Stimulated activated CD8-positive, alpha-beta memory T cell treated with anti-CD3 and anti-CD28 coated beads, Interleukin-4, amount 100 ng/mL, for 4 hours (primary cell): ENCODE measurements around the gene CDH2.

Experiments used
- DNase-seq, 2 donors: peaks; one replicate each; pipeline ENCODE4 v3.0.0-alpha.2; 2020; ENCODE audit warnings: low read depth in 2 of 2, low spot score in 1 of 2

Gene CDH2

DNA sequence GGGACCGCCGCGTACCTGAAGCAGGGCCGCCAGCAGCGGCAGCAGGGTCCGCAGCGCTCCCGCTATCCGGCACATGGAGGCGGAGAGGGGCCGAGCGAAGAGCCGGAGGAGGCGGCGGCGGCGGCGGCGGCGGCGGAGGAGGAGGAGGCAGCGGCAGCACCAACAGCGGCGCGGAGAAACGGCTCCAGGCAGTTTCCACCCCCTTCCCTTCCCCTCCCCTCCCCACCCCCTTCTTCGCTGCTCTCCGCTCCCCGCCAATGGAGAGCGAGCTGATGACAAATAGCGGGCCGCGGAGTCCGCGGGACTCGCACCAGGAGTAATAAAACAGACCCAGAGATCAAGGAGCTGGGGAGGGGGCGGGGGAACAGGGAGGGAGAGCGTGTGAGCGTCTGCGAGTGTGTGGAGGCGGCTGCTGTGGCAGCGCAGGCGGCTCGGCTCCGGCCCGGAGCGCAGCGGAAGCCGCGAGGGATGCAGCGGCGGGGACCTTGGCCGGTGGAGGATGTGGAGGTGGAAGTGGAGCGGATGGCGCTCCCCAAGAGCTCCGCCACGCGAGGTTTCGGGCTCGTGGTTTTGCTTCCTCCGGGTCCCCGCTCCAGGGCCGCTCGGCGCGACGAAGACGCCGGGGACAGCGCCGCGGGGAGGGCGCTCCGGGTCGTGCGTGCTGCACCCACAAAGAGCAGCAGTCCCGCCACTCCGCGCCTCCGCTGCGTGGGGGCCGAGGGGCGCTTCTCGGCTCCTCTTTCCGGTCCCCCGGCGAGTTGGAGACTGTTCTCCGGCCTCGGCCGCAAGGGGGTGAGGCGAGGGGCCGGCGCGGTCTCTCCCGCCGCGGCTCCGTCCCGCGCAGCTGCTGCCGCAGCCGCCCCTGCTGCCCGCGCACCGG, at the start of gene CDH2:
Gene CDH2, minus strand, starts transcription at position 183 of the 880 bp plus-strand sequence. Its CDS starts 108 bp downstream, at position 75.
- no peak for DNase-seq

DNA sequence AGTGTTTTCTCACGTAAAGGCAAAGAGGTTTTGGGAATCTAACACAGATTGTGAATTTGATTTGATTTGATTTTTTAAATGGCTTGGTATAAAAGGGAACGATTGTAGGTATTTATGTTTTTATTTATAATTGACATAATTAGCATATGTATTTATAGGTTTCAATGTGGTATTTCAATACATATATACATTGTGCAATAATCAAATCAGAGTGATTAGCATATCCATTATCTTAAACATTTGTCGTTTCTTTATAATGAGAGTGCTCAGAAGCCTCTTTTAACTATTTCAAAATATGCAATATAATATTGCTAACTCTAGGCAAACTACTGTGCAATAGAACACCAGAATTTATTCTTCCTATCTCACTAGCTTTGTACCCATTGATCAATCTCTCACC, 35.1 kb upstream of the CDH2 start:
- DNase-seq, result no peak

DNA sequence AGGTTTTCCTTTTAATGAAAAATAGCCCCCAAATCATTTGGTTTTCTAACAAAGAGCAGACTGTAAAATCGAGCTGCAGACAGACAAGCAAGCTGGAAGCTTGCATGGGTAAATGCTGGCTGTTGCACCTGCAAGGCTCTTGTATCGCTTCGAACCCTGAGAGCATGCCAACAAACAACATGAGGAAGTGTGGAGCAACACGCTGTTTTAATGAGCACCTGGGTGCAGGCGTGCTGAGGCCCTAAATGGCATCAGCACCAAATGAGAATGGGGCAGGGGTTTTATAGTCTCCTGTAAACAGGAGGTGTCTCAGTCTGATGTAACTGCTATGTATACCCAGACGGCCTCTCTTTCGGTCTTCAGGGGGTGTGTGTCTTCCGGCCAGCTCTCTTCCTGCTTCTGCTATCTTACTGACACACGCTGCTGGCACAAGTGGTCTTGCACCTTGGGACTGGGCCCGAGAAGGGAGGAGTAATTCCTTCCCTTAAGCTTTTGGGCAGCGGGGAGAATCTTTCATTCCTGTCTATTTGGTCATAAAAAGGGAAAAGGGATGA, 31.9 kb upstream of the CDH2 start:
- DNase-seq, result no peak

DNA sequence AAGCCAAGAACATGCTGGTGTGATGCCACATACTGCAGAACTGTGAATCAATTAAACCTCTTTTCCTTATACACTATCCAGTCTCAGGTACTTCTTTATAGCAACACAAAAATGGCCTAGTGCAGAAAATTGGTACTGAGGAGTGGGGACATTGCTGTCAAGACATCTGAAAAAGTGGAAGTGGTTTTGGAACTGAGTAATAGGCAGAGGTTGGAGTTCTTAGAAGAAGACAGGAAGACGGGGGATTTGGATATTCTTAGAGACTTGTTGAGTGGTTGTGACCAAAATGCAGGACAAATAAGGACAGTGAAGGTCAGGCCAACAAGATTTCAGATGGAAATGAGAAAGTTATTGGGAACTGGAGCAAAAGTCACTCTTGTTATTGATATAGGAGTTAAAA, 31.3 kb upstream of the CDH2 start:
- no peak for DNase-seq

DNA sequence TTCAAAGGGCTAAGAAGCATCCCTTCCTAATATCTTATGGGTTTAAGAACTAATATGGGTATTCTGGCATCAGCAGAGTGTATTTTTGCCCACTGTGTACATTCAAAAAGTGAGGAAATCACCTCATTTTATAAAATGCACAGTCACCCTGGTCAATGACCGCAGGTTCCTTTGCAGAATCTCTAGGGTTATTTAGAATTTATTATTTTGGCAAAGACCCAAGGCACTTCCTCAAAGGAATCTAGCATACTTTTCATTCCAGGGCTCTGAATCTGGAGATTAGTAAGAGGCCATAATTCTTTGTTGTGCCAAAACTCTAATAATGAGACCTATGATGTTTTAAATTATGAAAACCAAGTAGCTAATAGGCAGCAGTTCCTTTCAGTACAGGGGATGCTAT, 27.2 kb upstream of the CDH2 start:
- no peak for DNase-seq

DNA sequence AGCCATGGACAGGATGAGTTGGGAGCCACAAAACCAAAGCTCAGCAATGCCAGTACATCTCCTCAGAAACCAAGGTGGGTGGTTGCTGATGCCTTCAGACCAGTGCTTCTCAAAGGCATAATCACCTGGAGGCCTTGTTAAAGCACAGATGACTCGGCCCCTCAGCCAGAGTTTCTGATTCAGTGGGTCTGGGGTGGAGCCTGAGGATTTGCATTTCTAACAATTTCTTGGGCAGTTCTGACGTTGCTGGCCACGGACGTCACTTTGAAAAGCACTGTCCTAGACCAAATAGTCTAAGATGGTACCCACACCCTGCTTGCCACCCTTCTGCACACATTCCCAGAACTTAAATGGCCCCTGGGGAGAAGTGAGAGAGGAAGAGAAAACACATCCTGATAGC, 24.1 kb upstream of the CDH2 start:
- DNase-seq, result no peak

DNA sequence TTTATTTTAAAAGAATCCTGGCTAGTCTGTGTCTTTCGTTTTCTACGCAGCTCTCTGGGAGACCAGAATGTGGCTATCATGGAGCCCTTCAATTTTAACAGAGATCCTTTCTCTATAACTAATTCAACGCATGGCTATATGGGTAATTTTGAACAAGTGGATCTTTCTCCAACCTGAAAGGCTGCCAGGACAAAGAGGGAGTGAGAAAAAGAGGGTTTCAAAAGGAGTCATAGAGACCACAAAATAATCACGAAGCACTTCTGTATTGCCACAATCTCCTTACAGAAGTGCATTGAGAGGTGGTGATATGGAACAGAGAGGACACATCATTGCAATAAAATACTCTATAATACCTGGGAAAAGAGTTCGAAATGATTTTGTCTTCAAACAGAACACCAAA, 21.7 kb upstream of the CDH2 start:
- no peak for DNase-seq

DNA sequence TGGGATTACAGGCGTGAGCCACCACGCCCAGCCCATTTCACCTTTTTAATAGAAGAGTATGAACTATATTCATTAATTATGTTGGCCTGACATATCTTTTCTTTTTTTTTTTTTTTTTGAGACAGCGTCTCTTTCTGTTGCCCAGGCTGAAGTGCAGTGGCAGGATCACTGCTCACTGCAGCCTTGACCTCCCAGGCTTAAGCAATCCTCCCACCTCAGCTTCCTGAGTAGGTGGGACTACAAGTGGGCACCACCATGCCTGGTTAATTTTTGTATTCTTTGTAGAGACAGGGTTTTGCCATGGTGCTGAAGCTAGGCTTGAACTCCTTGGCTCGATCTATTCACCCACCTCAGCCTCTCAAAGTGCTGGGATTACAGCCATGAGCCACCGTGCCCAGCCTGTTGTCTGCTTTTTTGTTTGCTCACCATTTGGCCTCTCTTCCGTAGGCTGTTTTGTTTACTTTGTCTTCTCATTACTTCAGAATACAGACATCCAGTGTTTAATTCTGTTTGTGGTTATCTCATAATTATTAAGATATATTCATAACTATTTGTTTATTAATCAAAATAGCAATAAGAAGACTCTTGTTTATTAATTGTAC, 16.3 kb upstream of the CDH2 start:
- DNase-seq, result no peak

DNA sequence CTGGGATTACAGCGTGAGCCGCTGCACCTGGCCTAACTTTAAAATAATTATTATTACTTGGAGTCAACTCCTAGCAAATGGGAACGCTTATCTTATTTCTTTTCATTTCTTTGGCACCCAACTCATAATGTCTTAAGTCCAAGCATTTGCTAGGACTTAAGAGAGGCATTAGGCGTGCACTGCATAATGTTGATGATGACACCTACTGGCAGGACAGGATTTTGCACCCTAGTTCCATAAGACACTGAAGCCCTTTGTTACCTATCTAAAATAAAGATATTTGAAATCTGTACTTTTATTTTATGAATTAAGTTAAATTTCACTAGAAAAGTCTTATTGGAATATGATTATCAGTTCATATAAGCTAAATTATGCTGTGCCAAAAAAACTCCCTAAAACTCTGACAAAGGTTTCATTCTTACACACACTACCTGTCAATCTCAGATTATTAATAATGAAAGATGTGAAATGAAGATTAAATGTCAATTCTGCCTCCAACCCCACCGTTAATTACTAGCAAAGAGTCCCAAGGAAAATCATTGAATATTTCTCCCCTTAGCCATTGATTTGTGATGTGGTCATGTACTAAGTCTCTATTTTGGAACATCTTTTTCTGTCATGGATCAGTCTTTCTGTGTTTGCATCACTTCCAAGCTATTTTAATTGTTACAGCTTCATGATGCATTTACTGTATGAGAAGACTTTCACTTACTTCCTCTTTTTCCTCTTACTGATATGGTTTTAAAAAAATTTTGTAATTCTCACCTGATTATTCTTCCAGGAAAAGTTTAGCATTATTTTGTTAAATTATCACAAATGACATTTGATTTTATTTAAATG, 12.7 kb upstream of the CDH2 start:
- DNase-seq, result no peak

DNA sequence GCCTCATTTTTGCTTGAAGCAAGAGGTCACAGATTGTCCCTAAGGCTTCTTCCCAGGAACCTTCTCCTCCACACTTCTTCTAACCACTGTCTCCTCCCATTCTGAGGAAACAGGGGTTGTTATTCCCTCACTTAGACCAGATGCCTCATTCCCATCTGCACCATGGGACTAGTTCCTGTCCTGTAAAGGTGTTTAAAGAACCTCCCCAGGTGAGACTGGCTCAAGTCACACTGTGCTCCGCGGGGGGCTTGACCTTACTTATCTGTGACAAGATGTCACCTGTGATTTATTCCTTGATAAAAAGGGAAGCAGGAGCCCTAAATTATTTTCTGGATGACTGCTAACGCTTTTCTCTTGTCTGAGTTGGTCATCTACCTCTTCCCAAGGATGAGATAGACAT, 8.2 kb upstream of the CDH2 start:
- no peak for DNase-seq

DNA sequence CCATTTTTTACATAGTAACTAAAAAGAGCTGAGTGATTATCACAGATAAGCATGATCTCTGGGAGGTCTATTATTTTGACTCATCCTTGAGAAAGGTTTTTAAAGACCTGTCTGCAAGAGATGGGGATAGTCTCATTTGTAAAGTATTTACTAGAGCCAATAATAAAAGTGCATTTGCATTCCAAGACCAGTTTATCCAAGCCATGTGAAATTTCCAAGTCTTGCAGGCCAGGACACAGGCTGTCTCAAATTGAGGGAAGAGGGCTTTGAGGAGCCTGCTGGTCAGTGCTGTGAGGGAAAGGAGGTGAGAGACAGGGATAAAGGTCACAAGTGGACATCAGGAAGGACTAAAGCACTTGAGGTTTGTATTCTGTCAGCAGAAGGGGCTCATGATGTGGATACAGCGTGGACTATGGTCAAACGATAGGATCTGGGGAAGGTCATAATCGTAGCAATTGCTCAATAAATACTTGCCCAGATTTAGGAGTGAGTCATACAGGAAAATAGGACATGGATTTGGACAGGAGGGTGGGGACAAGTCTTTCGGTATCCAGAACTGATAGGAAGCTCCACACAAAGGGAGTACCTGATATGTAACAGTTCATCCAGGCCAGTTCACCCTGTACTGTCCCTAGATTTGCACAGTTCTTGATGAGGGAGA, 6.6 kb upstream of the CDH2 start:
- DNase-seq, result no peak

DNA sequence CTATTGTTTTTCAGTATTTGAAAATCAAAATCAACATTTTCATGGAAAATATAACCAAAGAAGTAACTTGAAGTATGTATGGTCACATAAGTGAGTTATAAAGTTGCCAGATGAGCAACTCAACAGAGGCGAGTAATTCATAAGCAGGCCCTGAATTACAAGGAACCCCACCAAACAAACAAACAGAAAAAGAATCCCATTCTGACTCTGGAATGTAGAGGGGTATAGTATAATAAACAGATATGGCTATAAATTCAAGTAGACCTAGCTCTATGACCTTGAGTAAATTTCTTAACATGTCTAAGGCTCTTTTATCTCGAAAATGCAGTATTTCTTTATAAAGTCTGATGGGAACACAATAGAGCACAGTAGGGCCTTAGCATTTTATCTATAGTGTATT, 4.7 kb upstream of the CDH2 start:
- no peak for DNase-seq

DNA sequence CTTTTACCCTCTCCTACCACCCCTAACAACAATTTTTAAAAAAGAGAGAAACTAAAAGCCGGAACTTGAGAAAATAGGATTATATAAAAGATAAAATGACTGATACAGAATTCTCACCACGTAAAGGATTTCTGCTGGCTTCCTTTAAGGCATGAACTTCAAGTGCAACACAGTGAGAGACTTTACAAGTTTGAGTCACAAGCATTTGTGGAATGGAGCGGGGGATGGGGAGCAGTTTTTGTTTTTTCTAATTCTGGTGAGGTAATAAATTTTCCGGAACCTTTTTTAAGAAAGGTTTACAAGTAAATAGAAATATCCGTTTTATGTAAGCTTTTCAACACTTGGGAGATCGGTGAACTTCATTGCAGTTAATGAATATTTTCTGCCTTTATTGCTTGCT, 1.8 kb upstream of the CDH2 start:
- no peak for DNase-seq

DNA sequence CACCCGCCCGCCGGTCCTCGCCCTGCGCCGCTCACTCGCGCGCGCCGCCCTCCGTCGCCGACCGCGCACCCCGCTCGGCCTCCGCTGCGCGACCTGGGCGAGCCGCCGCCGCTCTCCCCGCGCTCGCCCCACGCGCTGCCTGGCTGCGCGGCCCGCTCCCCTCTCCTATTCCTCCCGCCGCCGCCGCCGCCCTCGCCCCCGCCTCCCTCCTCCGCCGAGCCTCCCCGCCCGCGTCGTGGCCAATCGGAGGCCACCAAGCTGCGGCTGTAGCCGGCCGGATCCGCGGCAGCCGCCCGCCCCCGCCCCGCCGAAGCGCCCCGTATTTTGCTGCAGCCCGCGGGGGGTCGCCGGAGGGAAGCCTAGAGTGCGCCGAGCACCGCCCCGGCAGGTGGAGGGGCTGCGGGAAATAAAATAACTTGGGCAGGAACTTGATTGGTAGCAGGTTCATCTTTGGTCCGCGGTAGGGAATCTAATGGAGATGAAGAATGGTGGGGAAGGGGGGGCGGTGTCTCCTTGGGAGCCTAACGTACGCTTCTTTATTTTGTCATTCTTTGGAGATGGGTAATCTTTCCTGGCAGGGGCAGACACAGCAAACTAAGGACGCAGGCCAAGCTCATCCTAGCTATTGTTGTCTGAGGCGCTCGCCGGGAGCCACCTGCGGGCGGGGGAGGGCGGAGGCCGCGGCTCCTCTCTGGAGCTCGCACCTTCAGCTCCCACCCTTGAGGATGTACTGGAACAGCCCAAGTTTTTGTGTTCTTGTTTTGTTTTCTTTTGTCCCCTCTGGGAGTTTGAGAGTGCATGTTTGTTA, 1.1 kb upstream of the CDH2 start:
- DNase-seq, result no peak

DNA sequence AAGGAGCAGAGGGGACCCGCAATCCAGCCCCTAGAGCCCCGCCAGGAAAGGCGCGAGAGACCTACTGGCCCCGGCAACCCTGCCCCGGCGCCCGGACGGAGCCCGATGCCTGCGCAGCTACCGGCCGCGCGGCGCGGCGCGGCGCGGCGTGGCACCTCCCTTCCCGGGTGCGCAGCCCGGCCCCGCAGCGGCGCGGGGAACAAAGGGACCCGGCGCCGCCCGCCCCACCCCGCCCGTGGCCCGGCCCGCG, 307 bp downstream of the CDH2 start:
- no peak for DNase-seq

DNA sequence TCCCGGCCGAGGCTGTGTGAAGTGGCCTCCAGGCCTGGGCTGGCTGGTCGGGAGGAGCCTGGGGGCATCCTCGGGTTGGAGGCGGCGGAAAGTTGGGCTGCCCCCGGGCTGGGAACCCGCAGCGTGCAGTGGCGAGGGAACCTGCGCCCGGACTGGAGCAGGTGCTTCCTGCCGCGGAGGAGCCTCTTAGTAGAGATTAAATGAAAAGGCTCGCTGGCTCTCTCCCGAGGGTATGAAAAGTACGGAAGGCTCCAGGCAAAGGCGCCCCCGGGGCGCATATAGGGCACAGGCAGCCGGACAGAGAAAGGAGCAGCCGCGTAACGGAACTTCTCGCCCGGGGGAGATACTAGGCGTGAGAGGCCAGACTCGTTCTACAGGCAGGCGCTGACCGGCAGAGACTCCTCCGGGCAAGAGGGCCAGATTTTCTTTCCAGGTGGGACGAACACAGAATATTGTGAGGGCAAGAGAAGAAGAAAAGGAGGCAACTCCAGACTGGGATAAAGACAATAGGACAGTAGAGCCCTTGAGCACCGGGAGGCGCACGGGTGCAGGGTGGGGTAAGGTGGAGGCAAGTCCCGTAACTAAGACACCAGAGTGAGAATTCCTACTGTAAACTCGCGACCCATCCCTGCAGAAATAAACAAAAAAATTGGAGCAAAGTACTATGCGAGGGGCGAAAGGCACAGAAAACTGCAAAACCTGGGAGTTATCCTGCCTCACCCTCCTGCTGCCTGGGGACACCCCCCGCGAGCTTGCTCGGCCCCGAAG, 816 bp downstream of the CDH2 start:
- no peak for DNase-seq

DNA sequence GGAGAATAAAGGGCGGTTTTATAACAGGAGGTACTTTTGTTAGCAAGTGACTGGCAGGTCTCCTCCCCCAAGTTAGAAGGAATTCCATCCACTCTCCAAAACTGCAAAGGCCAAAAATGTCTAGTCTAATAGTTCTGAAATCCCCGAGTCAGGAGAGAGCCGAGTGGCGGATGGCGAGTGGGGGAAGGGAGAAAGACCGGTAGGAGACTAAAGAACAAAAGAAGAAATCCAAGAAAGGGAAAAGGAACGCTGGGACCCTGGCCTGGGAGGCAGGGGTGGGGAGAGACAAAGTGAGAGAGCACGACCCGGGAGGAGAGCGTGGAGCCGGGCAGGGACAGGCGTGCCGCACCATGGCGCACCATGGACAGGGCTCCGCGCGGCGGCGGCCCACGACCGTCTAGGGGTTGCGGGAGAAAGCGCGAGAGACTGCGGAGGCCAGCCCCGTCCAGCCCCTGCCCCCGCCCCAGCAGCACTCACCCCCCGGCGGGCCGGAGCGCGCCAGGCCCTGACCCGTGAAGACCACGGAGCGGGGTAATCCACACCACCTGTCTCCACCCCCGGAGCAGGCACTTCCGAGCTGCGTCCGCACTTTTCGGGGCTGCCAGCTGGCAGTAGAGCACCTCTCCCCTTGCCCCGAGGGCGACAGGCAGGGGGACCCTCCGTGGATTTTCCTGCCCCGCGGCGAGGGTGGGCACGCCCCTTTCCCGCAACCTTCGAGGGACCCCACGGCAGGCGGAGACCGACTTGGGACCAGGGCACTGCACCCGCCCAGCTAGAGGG, 1.6 kb downstream of the CDH2 start:
- DNase-seq, result no peak

DNA sequence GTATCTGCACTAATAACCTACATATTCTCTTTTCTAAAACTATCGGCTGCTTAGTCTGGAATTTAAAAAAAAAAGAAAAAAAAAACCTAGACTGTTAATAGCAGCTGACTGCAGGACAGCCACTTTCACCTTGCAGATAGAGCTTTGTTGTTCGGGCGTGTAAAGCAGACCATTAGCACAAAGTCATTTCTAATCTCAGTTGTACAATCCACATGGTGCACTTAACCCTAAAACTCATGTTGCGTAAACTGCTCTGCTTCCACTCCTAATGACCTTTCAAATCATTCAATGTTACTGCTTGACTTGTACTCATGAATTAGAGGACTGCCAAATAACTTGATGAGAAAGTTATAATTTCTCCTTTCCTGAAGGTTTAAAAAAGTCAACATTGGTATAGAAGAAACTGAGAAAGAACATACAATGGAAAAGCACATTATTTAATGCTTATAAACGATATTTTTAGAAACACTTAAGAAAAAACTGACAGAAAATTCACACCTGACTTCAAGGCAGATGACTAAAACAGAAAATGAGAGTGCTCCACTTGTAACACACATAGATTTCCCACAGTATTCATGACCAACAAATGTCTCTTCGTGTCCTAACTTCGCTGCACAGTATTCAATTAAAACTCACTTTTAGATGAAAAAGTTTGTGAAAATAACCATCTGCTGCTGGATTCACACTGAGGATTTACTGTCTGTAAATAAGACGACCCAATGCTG, 2.6 kb downstream of the CDH2 start:
- DNase-seq, result no peak
